Activated B cell treated with CpG ODN at 0.5 μM for 24 hours (primary cell): ENCODE results near the gene VSTM2B. TPM values are rescaled to one million over a fixed set of nuclear protein-coding genes. Genes with fewer than 3 reads are reported as not detected.
"Not testable (repeated sequence)": the region's sequence is repeated elsewhere in the genome, so short reads cannot be mapped to it uniquely, and the experiment has no call there.

Experiments used
- ATAC-seq: fragments of 200-7000 bp; cut with Tn5 transposase; one replicate; pipeline ENCODE4 v1.10.0; 2021; ENCODE audit warnings: low read depth, mild to moderate bottlenecking, moderate library complexity
- CTCF ChIA-PET: fragments of 350-600 bp; sonication (Branson Sonifier 250); formaldehyde crosslinking; loops from one replicate; lab custom pipeline; 2021; ENCODE audit warnings: antibody characterized with exemption; lab: Charles Lee
- POLR2A ChIA-PET: fragments of 350-600 bp; sonication (Branson Sonifier 250); formaldehyde crosslinking; loops from one replicate; lab custom pipeline; 2021; ENCODE audit warnings: antibody characterized with exemption; lab: Charles Lee
- DNase-seq: peaks from one replicate; pipeline ENCODE4 v3.0.0; 2022
- H3K27ac Mint-ChIP-seq: one replicate; pipeline ENCODE4 v1.8.0; 2020; ENCODE audit warnings: mixed read lengths
- H3K27me3 Mint-ChIP-seq: one replicate; pipeline ENCODE4 v1.8.0; 2021; ENCODE audit warnings: mixed read lengths
- H3K36me3 Mint-ChIP-seq: one replicate; pipeline ENCODE4 v1.8.0; 2021; ENCODE audit warnings: low read depth, mixed read lengths
- H3K4me1 Mint-ChIP-seq: one replicate; pipeline ENCODE4 v1.8.0; 2021; ENCODE audit warnings: mixed read lengths
- H3K4me3 Mint-ChIP-seq: one replicate; pipeline ENCODE4 v1.8.0; 2020; ENCODE audit warnings: mild to moderate bottlenecking, mixed read lengths
- H3K9me3 Mint-ChIP-seq: one replicate; pipeline ENCODE4 v1.8.0; 2020; ENCODE audit warnings: mixed read lengths
- intact Hi-C: fragments of 100-400 bp; cut with micrococcal nuclease; formaldehyde crosslinking; loops from one replicate; pipeline ENCODE4 v1.15.1; 2024
- total RNA-seq: library from RNA; stranded (reverse); gene quantifications from 2 replicates; pipeline ENCODE4 v1.2.3, GENCODE V29; 2022
- TF ChIP-seq, protein P1 (sequence below): fragments of 200-600 bp; IDR thresholded peaks from one replicate; pipeline ENCODE4 v1.8.0; 2022; ENCODE audit warnings: antibody characterized with exemption, mild to moderate bottlenecking

The VSTM2B gene
- total RNA-seq, 1 donor from 2014 or later: not detected

DNA sequence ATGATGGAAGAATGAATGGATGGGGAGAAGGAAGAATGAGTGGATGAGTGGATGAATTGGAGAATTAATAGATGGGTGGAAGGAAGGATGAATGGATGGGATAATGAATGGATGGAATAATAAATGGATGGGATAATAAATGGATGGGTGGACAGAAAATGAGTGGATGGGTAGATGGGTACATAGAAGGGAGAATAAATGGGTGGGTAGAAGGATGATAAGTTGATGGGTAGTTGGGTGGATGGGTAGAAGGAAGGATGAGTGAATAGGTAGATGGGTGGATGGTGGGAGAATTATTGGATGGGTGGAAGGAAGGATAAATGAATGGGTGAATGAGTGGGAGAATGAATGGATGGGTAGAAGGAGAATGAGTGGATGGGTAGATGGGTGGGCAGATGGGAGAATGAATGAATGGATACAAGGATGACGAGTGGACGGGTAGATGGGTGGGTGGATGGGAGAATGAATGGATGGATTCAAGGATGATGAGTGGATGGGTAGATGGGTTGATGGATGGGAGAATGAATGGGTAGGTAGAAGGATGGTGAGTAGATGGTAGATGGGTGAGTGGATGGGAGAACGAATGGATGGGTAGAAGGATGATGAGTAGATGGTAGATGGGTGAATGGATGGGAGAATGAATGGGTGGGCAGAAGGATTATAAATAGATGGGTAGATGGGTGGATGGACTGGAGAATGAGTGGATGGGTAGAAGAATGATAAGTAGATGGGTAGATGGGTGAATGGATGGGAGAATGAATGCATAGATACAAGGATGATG is 15.9 kb downstream of the VSTM2B start:
- CTCF ChIA-PET: no interaction called here
- H3K9me3 Mint-ChIP-seq: peaks cover 4% of the 10 kb centered on the region
- POLR2A ChIA-PET: no interaction called here
- TF ChIP-seq, protein P1, sequence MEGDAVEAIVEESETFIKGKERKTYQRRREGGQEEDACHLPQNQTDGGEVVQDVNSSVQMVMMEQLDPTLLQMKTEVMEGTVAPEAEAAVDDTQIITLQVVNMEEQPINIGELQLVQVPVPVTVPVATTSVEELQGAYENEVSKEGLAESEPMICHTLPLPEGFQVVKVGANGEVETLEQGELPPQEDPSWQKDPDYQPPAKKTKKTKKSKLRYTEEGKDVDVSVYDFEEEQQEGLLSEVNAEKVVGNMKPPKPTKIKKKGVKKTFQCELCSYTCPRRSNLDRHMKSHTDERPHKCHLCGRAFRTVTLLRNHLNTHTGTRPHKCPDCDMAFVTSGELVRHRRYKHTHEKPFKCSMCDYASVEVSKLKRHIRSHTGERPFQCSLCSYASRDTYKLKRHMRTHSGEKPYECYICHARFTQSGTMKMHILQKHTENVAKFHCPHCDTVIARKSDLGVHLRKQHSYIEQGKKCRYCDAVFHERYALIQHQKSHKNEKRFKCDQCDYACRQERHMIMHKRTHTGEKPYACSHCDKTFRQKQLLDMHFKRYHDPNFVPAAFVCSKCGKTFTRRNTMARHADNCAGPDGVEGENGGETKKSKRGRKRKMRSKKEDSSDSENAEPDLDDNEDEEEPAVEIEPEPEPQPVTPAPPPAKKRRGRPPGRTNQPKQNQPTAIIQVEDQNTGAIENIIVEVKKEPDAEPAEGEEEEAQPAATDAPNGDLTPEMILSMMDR: no peak
- peaks cover 2% of the 10 kb centered on the region for H3K27me3 Mint-ChIP-seq
- intact Hi-C loops: no loop called here
- DNase-seq: no peak
- no peak overlapping the region for H3K27ac Mint-ChIP-seq
- no peaks in the 10 kb centered on the region for H3K36me3 Mint-ChIP-seq
- H3K4me1 Mint-ChIP-seq: no peaks in the 10 kb centered on the region
- no peak for ATAC-seq
- H3K4me3 Mint-ChIP-seq: no peak overlapping the region

DNA sequence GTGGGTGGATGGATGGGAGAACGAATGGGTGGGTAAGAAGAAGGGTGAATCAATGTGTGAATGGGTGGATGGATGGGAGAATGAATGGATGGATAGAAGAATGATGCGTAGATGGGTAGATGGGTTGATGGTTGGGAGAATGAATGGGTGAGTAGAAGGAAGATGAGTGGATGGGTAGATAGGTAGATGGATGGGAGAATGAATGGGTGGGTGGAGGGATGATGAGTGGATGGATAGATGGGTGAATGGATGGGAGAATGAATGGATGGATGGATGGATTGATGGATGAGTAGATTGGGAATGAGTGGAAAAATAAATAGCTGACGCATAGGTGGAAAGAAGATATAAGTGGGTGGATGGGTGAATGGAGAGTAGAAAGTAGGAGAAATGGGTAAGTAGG is 16.5 kb downstream of the VSTM2B start:
- no peaks in the 10 kb centered on the region for H3K36me3 Mint-ChIP-seq
- H3K27me3 Mint-ChIP-seq: peaks cover 4% of the 10 kb centered on the region
- ChIA-PET CTCF (no interaction called here), POLR2A (no interaction called here)
- TF ChIP-seq, protein P1: no peak
- intact Hi-C loops: no loop called here
- peaks cover 4% of the 10 kb centered on the region for H3K9me3 Mint-ChIP-seq
- no peaks in the 10 kb centered on the region for H3K4me1 Mint-ChIP-seq
- ATAC-seq (no peak), DNase-seq (no peak)
- no peak overlapping the region for H3K27ac Mint-ChIP-seq
- H3K4me3 Mint-ChIP-seq: no peak overlapping the region

DNA sequence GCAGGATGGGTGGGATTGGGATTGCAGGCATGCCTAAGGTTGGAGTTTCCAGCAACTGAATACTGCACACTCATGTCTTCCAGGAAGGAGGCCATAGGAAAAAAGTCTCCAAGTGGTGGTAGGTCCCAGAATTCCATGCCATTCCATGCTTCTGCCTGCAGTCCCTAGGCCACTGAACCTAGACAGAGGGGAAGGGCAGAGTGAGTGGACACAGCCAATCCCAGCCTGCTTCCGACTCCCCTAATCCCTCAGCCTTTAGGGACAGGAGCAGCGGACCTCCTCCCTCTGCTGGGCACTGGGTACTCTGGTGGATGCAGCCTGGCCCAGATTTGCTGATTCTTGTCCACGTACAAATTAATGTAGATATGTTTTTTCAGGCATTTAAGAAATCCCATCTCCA is 17.0 kb downstream of the VSTM2B start:
- ChIA-PET CTCF (no interaction called here), POLR2A (no interaction called here)
- Mint-ChIP-seq H3K9me3 (peaks cover 4% of the 10 kb centered on the region), H3K36me3 (no peaks in the 10 kb centered on the region), H3K4me1 (no peaks in the 10 kb centered on the region), H3K4me3 (no peak overlapping the region), H3K27ac (no peak overlapping the region), H3K27me3 (peaks cover 8% of the 10 kb centered on the region)
- DNase-seq (no peak), ATAC-seq (no peak)
- TF ChIP-seq, protein P1: no peak
- intact Hi-C loops: no loop called here

DNA sequence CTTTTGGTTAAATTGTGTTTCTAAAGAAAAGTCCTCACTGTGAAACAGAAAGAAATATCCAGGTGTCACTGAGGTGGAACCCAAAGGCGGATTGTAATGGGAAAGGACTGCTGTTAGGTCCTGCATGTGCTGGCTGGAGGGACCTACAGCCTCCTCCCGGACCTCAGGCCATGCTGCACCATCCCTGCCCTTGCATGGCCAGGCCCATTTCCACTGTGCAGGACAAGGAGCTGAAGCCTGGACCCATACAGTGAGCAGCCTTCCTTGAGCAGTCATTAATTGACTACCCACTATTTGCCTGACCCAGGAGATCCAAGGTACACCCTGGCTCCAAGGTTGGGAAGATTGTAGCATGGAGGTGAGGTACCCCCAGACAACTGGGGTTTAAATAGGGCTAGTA is 17.6 kb downstream of the VSTM2B start:
- intact Hi-C loops: no loop called here
- CTCF ChIA-PET: no interaction called here
- no peak overlapping the region for H3K4me3 Mint-ChIP-seq
- POLR2A ChIA-PET: no interaction called here
- no peaks in the 10 kb centered on the region for H3K36me3 Mint-ChIP-seq
- ATAC-seq: no peak
- peaks cover 4% of the 10 kb centered on the region for H3K9me3 Mint-ChIP-seq
- DNase-seq: no peak
- H3K27me3 Mint-ChIP-seq: peaks cover 8% of the 10 kb centered on the region
- no peak overlapping the region for H3K27ac Mint-ChIP-seq
- TF ChIP-seq, protein P1: no peak
- no peaks in the 10 kb centered on the region for H3K4me1 Mint-ChIP-seq

DNA sequence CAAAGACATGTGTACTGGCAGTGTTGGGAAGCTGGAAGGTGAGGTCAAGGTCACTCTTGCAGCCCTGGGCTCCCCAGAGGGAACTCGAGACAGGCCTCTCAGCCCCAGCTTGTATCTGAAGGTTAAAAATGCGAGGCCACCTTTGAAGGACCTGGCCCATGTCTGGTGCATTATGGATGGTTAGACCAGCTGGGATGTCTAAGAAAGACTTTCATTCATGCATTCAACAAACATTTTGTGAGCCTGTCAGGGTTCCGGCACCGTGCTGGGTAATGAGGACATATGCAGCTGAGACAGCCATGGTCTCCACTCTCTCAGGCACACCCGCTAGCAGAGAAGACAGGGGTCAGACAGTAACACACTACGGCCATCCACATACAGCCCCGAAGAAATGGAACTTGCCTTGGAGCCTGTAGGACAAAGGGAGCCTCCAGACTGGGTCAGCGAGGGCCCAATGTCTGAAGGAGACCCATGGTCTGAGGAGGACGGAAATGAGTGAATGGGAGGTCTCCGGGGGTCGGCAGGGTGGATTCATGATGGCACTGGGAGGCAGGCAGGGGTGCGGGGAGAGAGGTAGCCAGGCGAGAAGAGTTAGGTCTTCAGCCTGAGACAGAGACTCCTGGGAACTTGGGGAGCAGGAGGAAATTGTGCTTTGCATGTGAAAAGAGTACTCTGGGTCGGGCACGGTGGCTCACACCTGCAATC is 19.0 kb downstream of the VSTM2B start:
- peaks cover 6% of the 10 kb centered on the region for H3K27me3 Mint-ChIP-seq
- H3K4me1 Mint-ChIP-seq: no peaks in the 10 kb centered on the region
- DNase-seq (no peak), ATAC-seq (no peak)
- TF ChIP-seq, protein P1: no peak
- POLR2A ChIA-PET: no interaction called here
- CTCF ChIA-PET: no interaction called here
- H3K9me3 Mint-ChIP-seq: peaks cover 4% of the 10 kb centered on the region
- no peak overlapping the region for H3K27ac Mint-ChIP-seq
- no peaks in the 10 kb centered on the region for H3K36me3 Mint-ChIP-seq
- H3K4me3 Mint-ChIP-seq: no peak overlapping the region
- intact Hi-C loops: no loop called here

DNA sequence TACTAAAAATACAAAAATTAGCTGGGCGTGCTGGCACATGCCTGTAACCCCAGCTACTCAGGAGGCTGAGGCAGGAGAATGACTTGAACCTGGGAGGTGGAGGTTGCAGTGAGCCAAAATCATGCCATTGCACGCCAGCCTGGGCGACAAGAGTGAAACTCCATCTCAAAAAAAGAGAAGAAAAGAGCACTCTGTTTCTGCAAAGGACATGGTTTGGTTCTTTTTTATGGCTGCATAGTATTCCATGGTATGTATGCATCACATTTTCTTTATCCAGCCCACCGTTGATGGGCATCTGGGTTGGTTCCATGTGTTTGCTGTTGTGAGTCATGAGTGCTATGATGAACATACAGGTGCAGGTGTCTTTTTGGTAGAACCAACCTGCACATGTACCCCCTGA is 19.7 kb downstream of the VSTM2B start:
- H3K36me3 Mint-ChIP-seq, H3K4me1 Mint-ChIP-seq, H3K4me3 Mint-ChIP-seq, DNase-seq, POLR2A ChIA-PET, CTCF ChIA-PET, H3K27me3 Mint-ChIP-seq, H3K27ac Mint-ChIP-seq, ATAC-seq, intact Hi-C loops, H3K9me3 Mint-ChIP-seq: not testable (repeated sequence)
